ENCODE results near the gene NELFA.

- TF ChIP-seq CTCF (IDR thresholded peaks at IDR 0.05; ENCODE audit: low read depth, low read length) (no peak), EZH2phosphoT487 (IDR thresholded peaks at IDR 0.05; ENCODE audit: low read depth) (no peak)
These were observed 27.3 kb downstream of the NELFA start for GRCh38 chr4:1981251-1982058.

Measured in OCI-LY3 (cell line).